CD4-positive, alpha-beta T cell treated with Interleukin-12 subunit alpha and Interleukin-12 subunit beta, for 1 hour (primary cell): ENCODE results near the gene NOS1AP.

ENCODE experiments used
- DNase-seq: peaks from one replicate; pipeline ENCODE4 v3.0.0-alpha.2; 2020

NOS1AP gene

GRCh38 chr1:162139211-162139610 lies 69.7 kb downstream of the NOS1AP start:
- no peak for DNase-seq

GRCh38 chr1:162141281-162142054 lies 72.0 kb downstream of the NOS1AP start:
- no peak for DNase-seq

- DNase-seq: no peak
These were observed 73.5 kb downstream of the NOS1AP start for GRCh38 chr1:162142968-162143367.

GRCh38 chr1:162144268-162144667 lies 74.8 kb downstream of the NOS1AP start:
- DNase-seq: no peak

- no peak for DNase-seq
These were observed 75.4 kb downstream of the NOS1AP start for GRCh38 chr1:162144853-162145252.

GRCh38 chr1:162145280-162145965 lies 75.9 kb downstream of the NOS1AP start:
- DNase-seq: no peak

GRCh38 chr1:162145966-162146696 lies 76.6 kb downstream of the NOS1AP start:
- DNase-seq: no peak

- DNase-seq: no peak
These were observed 78.3 kb downstream of the NOS1AP start for GRCh38 chr1:162147760-162148159.

- no peak for DNase-seq
These were observed 80.6 kb downstream of the NOS1AP start for GRCh38 chr1:162150112-162150511.

GRCh38 chr1:162151900-162152829 lies 82.7 kb downstream of the NOS1AP start:
- DNase-seq: no peak

GRCh38 chr1:162153374-162153773 lies 83.9 kb downstream of the NOS1AP start:
- no peak for DNase-seq

GRCh38 chr1:162157469-162157868 lies 88.0 kb downstream of the NOS1AP start:
- DNase-seq: no peak

- no peak for DNase-seq
These were observed 89.3 kb downstream of the NOS1AP start for GRCh38 chr1:162158624-162159271.

- DNase-seq: no peak
These were observed 90.0 kb downstream of the NOS1AP start for GRCh38 chr1:162159515-162159914.

GRCh38 chr1:162161916-162162550 lies 92.5 kb downstream of the NOS1AP start:
- no peak for DNase-seq

GRCh38 chr1:162165528-162165927 lies 96.0 kb downstream of the NOS1AP start:
- no peak for DNase-seq

- no peak for DNase-seq
These were observed 97.6 kb downstream of the NOS1AP start for GRCh38 chr1:162166917-162167615.

- DNase-seq: no peak
These were observed 98.8 kb downstream of the NOS1AP start for GRCh38 chr1:162168261-162168660.

GRCh38 chr1:162169031-162169790 lies 99.7 kb downstream of the NOS1AP start:
- no peak for DNase-seq

- DNase-seq: no peak
These were observed 101.6 kb downstream of the NOS1AP start for GRCh38 chr1:162171111-162171510.
